ENCODE measurements around the gene ENC1.

GRCh38 chr5:74655716-74656115, 15.2 kb upstream of the ENC1 start:
- TF ChIP-seq POLR2A (IDR thresholded peaks at IDR 0.05) (no peak), CTCF (IDR thresholded peaks at IDR 0.05) (no peak)

Measured in ovary (tissue), 3 donors.